HAP-1 (cell line): ENCODE measurements around the gene VPS52.
A peak's percentile ranks its signal among the peaks of the same experiment; 100 is the strongest.
"Not testable (repeated sequence)": the region's sequence is repeated elsewhere in the genome, so short reads cannot be mapped to it uniquely, and the experiment has no call there.

Experiments
- DNase-seq, 2 experiments: peaks; one replicate each; pipeline ENCODE4 v3.0.0-alpha.2; 2016 to 2020; ENCODE audit warnings: low spot score in 2 of 2
- H3K27me3 ChIP-seq: fragments of 250-450 bp; sonication (Bioruptor Pico); 2 replicates; pipeline ENCODE4 v1.5.1; 2020; ENCODE audit warnings: low read depth, mild to moderate bottlenecking, moderate library complexity
- H3K36me3 ChIP-seq: fragments of 250-450 bp; sonication (Bioruptor Pico); replicated peaks from 2 replicates; pipeline ENCODE4 v1.5.1; 2020; ENCODE audit warnings: mild to moderate bottlenecking
- H3K4me1 ChIP-seq: fragments of 250-450 bp; sonication (Bioruptor Pico); 2 replicates; pipeline ENCODE4 v1.5.1; 2020; ENCODE audit warnings: mild to moderate bottlenecking
- H3K4me3 ChIP-seq: fragments of 250-450 bp; sonication (Bioruptor Pico); 2 replicates; pipeline ENCODE4 v1.5.1; 2020; ENCODE audit warnings: mild to moderate bottlenecking, moderate library complexity
- H3K9me3 ChIP-seq: fragments of 250-450 bp; sonication (Bioruptor Pico); 2 replicates; pipeline ENCODE4 v1.5.1; 2020; ENCODE audit warnings: mild to moderate bottlenecking, moderate library complexity
- in situ Hi-C: fragments of 300-500 bp; cut with MboI; formaldehyde crosslinking; loops from 3 replicates; pipeline ENCODE4 v1.14.3; 2020; ENCODE audit warnings: low sequenced_read_pairs, inconsistent platforms, mixed read lengths

The VPS52 gene

DNA sequence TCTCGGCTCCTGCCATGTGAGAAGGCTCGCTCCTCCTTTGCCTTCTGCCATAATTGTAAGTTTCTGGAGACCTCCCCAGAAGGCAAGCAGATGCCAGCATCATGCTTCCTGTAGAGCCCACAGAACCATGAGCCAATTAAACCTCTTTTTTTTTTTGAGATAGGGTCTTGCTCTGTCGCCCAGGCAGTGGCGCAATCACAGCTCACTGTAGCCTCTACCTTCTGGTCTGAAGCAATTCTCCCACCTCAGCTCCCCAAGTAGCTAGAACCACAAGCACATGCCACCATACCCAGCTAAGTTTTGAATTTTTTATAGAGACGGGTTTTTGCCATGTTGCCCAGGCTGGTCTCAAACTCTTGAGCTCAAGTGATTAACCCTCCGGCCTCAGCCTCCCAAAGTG is 34.8 kb downstream of the VPS52 start:
- DNase-seq, result no peak
- no peaks in the 10 kb centered on the region for H3K36me3 ChIP-seq
- H3K4me1 ChIP-seq, result no peaks in the 10 kb centered on the region
- in situ Hi-C loops, result no loop called here
- H3K4me3 ChIP-seq, result no peak overlapping the region
- no peaks in the 10 kb centered on the region for H3K9me3 ChIP-seq
- H3K27me3 ChIP-seq, result no peaks in the 10 kb centered on the region

DNA sequence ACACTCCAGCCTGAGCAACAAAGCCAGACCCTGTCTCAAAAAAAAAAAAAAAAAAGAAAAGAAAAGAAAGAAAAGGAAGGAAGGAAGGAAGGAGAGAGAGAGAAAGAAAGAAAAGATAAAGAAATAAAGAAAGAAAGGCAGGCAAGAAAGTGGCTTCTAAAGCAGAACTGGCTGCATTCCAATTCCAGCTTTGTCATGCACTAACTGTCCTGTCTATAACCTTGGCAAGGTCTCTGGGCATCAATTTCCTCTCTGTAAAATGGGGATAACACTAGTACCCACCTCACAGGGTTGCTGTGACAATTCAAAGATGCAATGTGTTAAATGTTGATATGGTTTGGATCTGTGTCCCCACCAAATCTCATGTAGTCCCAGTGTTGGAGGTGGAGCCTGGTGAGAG is 35.3 kb downstream of the VPS52 start:
- in situ Hi-C loops, result no loop called here
- DNase-seq, result no peak
- Histone ChIP-seq H3K4me1 (no peaks in the 10 kb centered on the region), H3K4me3 (no peak overlapping the region), H3K9me3 (no peaks in the 10 kb centered on the region), H3K27me3 (no peaks in the 10 kb centered on the region), H3K36me3 (no peaks in the 10 kb centered on the region)

GRCh38 chr6:33235221-33235634 is 36.4 kb downstream of the VPS52 start:
- no peaks in the 10 kb centered on the region for H3K4me1 ChIP-seq
- H3K27me3 ChIP-seq, result no peaks in the 10 kb centered on the region
- H3K4me3 ChIP-seq, result no peak overlapping the region
- DNase-seq, result no peak
- H3K9me3 ChIP-seq, result no peaks in the 10 kb centered on the region
- H3K36me3 ChIP-seq, result no peaks in the 10 kb centered on the region
- in situ Hi-C loops, result no loop called here

DNA sequence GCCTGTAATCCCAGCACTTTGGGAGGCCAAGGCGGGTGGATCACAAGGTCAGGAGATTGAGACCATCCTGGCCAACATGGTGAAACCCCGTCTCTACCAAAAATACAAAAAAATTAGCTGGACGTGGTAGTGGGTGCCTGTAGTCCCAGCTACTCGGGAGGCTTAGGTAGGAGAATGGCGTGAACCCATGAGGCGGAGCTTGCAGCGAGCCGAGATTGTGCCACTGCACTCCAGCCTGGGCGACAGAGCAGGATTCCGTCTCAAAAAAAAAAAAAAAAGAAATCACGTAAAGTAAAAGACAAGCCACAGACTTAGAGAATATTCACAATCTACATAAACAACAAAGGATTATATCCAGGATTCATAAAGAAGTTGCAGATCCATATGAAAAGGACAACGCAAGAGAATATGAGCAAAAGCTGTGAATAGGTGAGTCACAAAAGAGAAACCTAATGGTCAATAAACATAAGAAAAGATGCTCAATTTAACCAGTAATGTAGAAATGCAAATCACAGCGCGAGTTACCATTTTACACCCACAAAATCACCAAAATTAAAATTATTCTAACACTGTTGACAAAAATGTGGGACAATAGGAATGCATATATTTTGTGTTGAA is 45.1 kb downstream of the VPS52 start:
- H3K4me1 ChIP-seq, result peaks cover 16% of the 10 kb centered on the region
- H3K9me3 ChIP-seq, H3K4me3 ChIP-seq, H3K27me3 ChIP-seq, in situ Hi-C loops, H3K36me3 ChIP-seq: not testable (repeated sequence)
- peak; percentile 65 to 99 for DNase-seq

- Histone ChIP-seq H3K4me1 (peaks cover 12% of the 10 kb centered on the region), H3K27me3 (no peaks in the 10 kb centered on the region), H3K4me3 (no peak overlapping the region), H3K36me3 (peaks cover under 1% of the 10 kb centered on the region; the same call in 1 of the 2 replicates), H3K9me3 (no peaks in the 10 kb centered on the region)
- no peak for DNase-seq
- in situ Hi-C loops, result no loop called here
These were observed 54.0 kb downstream of the VPS52 start for GRCh38 chr6:33217681-33218080.

GRCh38 chr6:33217246-33217645 is 54.4 kb downstream of the VPS52 start:
- Histone ChIP-seq H3K9me3 (no peaks in the 10 kb centered on the region), H3K27me3 (no peaks in the 10 kb centered on the region)
- in situ Hi-C loops, result no loop called here

GRCh38 chr6:33216117-33216649 is 55.5 kb downstream of the VPS52 start:
- no peak for DNase-seq
- H3K27me3 ChIP-seq, result no peaks in the 10 kb centered on the region
- H3K9me3 ChIP-seq, result no peaks in the 10 kb centered on the region
- in situ Hi-C loops, result no loop called here
- peaks cover 6% of the 10 kb centered on the region; the same call in 1 of the 2 replicates for H3K36me3 ChIP-seq
- H3K4me1 ChIP-seq, result peaks cover 13% of the 10 kb centered on the region
- no peak overlapping the region for H3K4me3 ChIP-seq

More at GRCh38 chr6:33217246-33217645, 54.4 kb downstream of the VPS52 start:
- peaks cover 13% of the 10 kb centered on the region for H3K4me1 ChIP-seq
- H3K4me3 ChIP-seq, result no peak overlapping the region
- H3K36me3 ChIP-seq, result peaks cover 5% of the 10 kb centered on the region; the same call in 1 of the 2 replicates
- DNase-seq, result no peak

DNA sequence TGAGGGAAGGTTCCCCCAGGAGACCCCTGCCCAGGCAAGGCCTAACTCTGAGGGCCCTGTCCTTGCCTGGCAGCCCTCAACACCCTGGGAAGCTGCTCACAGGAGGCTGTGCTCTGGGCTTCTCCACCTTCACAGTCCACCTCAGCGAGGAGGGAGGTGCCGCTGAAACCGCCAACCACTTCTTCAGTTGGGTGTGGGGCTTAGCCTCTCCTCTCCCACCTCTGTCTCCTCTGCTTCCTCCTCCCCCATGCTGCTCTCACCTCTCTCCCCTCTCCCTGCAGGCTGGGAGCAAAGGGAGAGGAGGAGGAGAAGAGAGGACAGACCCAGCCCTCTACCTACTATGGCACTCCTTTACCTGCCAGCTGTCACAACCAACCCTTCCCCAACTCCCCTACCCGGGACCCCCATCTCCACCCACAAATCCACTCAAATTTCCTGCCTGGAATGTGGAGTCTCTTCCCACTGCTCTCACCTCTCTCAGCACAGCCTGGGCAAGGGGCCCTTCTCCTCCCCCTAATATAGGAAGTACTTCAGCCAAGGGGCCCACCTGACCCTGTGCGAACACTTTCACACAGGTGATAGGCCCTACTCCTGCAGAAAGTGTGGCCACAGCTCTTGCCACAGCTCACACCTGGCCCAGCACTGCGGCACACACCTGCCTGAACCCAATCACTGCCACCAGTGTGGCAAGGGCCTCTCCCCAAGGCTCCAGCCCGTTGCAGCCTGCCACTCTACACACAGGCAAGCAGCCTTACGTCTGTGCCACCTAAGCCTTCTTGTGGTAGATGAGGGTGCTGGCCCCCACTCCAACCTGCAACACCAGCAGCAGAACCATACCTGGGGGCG is 56.2 kb downstream of the VPS52 start:
- no peak for DNase-seq
- Histone ChIP-seq H3K4me1 (peaks cover 13% of the 10 kb centered on the region), H3K36me3 (peaks cover 11% of the 10 kb centered on the region), H3K4me3 (no peak overlapping the region), H3K9me3 (no peaks in the 10 kb centered on the region), H3K27me3 (no peaks in the 10 kb centered on the region)
- in situ Hi-C loops, result no loop called here

DNA sequence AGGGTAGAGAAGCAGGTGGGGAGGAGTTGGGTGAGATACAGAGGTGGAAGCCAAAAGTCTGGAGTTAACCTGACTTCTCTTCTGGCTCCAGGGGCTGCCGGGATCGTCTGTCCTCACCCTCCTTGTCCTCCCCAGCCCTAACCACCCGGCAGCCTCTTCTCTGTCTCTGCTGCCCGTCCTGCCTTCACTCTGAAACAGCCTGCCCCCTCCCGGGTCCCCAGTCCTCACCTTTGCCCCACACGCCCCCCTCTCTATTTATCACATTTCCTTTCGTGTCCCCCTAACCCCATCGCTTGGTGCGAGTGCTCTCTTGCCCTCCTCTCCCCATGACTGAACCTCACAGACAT is 57.7 kb downstream of the VPS52 start:
- peaks cover 16% of the 10 kb centered on the region for H3K4me1 ChIP-seq
- DNase-seq, result no peak
- in situ Hi-C loops, result no loop called here
- H3K4me3 ChIP-seq, result no peak overlapping the region
- peaks cover 24% of the 10 kb centered on the region for H3K36me3 ChIP-seq
- H3K27me3 ChIP-seq, result no peaks in the 10 kb centered on the region
- no peaks in the 10 kb centered on the region for H3K9me3 ChIP-seq

GRCh38 chr6:33213166-33213988 is 58.3 kb downstream of the VPS52 start:
- DNase-seq, result peak in 1 of 2 experiments; percentile 48
- in situ Hi-C loops, result no loop called here
- Histone ChIP-seq H3K36me3 (peaks cover 26% of the 10 kb centered on the region), H3K9me3 (no peaks in the 10 kb centered on the region), H3K27me3 (no peaks in the 10 kb centered on the region), H3K4me1 (peaks cover 18% of the 10 kb centered on the region), H3K4me3 (peak overlapping the region; percentile 24)

GRCh38 chr6:33212857-33213165 is 58.9 kb downstream of the VPS52 start:
- Histone ChIP-seq H3K4me3 (peak overlapping the region; percentile 24), H3K27me3 (no peaks in the 10 kb centered on the region)
- in situ Hi-C loops, result no loop called here

DNA sequence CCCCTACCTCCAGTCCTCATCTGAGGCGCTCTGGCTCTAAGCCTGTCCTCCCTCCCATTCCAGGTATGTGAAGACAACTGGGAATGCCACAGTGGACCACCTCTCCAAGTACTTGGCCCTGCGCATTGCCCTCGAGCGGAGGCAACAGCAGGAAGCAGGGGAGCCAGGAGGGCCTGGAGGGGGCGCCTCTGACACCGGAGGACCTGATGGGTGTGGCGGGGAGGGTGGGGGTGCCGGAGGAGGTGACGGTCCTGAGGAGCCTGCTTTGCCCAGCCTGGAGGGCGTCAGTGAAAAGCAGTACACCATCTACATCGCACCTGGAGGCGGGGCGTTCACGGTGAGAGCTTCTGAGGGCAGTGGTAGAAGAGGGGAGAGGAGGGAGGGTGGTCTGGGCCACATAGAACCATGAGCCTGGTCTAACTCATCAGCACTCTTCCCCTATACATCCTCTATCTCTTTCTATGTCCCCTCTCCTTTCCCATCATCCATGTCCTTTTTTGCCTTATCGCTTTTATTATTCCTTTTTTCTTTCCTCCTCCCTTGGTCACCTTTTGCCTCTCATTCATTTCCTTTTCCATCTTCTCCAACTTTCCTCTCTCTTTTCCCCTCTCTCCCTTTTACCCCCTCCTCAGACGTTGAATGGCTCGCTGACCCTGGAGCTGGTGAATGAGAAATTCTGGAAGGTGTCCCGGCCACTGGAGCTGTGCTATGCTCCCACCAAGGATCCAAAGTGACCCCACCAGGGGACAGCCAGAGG is 59.8 kb downstream of the VPS52 start:
- Histone ChIP-seq H3K27me3 (no peaks in the 10 kb centered on the region), H3K36me3 (peaks cover 26% of the 10 kb centered on the region), H3K9me3 (no peaks in the 10 kb centered on the region), H3K4me3 (no peak overlapping the region), H3K4me1 (peaks cover 21% of the 10 kb centered on the region)
- in situ Hi-C loops, result no loop called here
- peak in 1 of 2 experiments; percentile 49 for DNase-seq

More at GRCh38 chr6:33212857-33213165, 58.9 kb downstream of the VPS52 start:
- DNase-seq, result no peak
- H3K9me3 ChIP-seq, result no peaks in the 10 kb centered on the region
- H3K36me3 ChIP-seq, result peaks cover 26% of the 10 kb centered on the region
- peaks cover 18% of the 10 kb centered on the region for H3K4me1 ChIP-seq

DNA sequence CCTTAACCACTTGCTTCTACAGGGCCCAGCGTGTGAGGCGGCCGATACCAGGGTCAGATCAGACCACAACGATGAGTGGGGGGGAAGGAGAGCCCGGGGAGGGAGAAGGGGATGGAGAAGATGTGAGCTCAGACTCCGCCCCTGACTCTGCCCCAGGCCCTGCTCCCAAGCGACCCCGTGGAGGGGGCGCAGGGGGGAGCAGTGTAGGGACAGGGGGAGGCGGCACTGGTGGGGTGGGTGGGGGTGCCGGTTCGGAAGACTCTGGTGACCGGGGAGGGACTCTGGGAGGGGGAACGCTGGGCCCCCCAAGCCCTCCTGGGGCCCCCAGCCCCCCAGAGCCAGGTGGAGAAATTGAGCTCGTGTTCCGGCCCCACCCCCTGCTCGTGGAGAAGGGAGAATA is 60.5 kb downstream of the VPS52 start:
- Histone ChIP-seq H3K27me3 (no peaks in the 10 kb centered on the region), H3K4me3 (no peak overlapping the region), H3K9me3 (no peaks in the 10 kb centered on the region), H3K4me1 (peaks cover 28% of the 10 kb centered on the region), H3K36me3 (peaks cover 26% of the 10 kb centered on the region)
- in situ Hi-C loops, result no loop called here
- DNase-seq, result no peak
